Right hindlimb (tissue), 1 donor: Measurements from ENCODE around the gene MRPL58.

Experiments used
- DNase-seq: peaks from one replicate; pipeline ENCODE4 v3.0.0-alpha.2; 2018

The MRPL58 gene

GRCh38 chr17:75048249-75048878 is 35.9 kb downstream of the MRPL58 start:
- peak; percentile 70 for DNase-seq

DNA sequence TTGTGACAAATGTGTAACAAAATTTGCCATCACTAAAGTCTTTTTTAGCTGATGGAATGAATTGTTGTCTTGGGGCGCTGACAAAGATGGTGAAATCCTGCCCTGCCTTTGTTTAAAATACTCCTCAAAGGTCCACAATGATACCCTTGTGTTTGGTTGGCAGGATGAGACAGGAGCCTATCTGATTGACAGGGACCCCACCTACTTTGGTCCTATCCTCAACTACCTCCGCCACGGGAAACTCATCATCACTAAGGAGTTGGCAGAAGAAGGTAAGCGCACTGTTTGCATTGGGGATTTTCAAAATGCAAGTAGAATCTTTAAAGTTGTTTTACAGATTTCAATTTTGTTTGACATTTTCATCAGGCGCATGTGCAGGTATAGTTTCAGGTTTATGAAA is 36.6 kb downstream of the MRPL58 start:
- DNase-seq = no peak

GRCh38 chr17:75049706-75050105 is 37.2 kb downstream of the MRPL58 start:
- DNase-seq = no peak

DNA sequence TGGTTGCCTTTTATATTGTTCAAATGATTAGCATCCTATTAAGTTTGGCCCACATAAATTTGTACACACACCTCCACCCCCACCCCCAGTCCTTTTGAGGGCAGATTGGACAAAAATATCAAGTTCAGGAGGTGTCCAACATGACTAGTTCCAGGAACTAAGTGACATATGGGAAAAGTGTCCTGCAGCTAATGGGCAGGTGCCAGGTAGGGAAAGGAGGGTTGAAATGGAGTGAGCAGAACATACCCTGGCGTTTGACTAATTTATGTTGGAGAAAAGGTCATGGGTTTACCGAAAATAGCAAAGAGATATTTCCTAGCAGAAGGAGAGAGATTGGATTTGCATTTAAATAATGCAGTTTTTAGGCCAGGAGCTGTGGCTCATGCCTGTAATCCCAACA is 39.5 kb downstream of the MRPL58 start:
- DNase-seq = no peak

- peak; percentile 51 for DNase-seq
Observed at GRCh38 chr17:75059369-75060345, 47.2 kb downstream of the MRPL58 start.

DNA sequence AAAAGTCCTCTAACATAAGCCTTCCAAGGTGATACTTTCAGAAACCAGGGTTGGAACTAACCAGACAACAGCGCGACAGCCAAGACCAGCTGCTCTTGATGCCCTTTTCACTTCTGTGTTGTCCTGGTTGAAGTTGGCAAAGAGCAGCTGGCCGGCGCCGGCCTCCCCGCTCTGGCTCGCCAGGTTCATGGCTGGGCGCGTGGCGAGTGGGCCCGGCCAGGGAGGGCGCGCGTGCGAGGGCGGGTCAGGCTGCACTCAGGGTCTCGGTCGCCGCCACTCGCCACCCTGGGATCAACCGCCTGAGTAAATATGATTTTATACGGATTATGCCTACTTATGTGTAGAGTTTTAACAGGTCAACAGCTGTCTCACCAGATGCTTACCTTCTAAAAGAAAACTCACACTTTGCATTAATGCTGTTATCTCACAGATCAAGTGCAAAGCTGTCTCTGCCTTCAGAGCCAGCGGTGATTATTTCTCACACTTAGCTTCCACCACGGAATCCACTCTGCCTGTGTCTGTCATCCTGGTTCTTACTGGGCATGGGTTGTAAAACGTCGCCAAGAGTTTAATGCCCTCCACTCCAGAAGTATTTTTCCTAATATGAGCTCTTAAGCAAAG is 48.1 kb downstream of the MRPL58 start:
- DNase-seq = no peak

- no peak for DNase-seq
Observed at GRCh38 chr17:75061055-75061438, 48.6 kb downstream of the MRPL58 start.

DNA sequence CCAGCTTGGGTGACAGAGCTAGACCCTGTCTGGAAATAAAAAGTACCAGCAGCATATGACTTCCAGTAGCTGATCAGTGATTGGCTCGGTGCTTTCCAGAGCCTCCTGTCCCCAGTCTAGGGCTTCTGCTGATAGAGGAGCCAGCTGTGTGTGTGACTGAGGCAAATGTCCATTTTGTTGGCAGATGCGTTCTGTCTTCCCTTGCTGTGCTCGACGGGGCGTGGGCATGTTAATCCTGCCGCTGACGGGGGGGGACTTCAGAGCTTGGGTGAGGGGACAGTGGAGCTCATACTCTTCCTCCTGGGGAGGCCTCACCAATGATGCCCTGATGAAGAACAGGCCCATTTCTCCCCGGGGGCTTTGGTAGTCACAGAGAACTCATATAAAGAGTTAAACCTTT is 49.1 kb downstream of the MRPL58 start:
- DNase-seq = no peak

GRCh38 chr17:75063201-75063600 is 50.7 kb downstream of the MRPL58 start:
- no peak for DNase-seq

- no peak for DNase-seq
Observed at GRCh38 chr17:75063626-75064025, 51.2 kb downstream of the MRPL58 start.

DNA sequence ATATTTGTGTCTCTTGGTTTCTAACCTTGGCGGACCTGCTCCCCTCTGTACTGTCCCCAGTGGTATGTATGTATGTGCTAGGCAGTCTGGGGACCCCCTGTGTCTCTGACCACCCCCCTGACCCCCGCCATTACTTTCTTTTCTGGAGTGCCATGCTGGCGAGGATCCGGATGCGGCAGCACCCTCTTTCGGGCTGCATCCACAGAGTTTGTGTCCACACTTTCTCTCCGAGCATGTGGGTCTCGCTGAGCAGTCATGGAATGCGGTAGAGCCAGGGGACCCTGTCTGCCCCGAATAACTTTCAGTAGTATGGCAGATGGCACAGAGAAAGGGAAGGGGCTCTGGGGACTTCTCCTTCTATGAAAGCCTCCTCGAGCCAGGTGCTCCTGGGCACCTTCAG is 51.6 kb downstream of the MRPL58 start:
- no peak for DNase-seq

- DNase-seq = no peak
Observed at GRCh38 chr17:75064460-75064859, 52.0 kb downstream of the MRPL58 start.

- no peak for DNase-seq
Observed at GRCh38 chr17:75064867-75065561, 52.5 kb downstream of the MRPL58 start.

DNA sequence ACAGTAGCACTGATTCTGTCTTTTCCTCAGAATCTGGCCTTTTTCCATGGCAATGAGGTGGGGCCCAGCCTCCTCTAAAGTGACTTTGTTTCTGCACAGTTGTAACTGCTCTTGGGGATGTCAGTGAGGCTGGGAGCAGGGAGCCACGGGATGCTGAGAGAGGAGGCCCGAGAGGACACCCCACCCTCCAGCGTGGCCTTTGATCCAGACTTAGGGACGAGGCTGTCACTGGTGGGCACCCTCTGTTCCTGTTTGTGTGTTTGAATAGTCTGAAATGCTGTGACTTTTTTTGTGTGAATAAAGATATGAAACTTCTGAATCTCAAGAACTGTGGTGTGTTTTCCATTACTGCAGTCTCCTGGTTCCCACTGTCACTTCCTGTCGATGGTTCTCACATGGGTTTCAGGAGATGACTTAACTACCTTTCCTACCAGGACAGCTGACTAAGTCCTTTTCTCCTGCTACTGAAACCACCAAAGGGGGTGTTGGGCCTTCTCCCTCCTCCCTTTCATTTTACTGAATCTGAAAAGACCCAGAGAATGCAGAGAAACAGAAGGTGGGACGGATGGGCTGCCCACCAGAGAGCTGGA is 53.2 kb downstream of the MRPL58 start:
- DNase-seq = no peak

DNA sequence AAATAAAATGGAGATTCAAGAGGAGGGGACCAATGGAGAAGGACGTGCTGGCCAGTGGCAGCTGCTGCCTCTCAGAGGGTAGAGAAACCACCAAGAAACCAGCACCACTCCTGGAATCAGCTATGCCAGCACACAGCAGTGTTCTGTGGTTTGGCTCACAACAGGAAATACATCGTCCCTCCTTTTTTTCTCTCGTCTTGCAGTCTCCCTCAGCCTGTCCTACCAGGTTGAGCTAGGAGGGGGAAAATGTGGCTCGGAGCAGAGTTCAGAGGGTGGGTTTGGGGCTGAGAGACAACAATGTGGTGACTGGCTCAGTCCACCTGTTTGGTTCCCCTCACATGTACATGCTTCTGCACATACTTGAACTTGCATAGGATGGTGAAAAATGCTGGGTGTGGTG is 55.4 kb downstream of the MRPL58 start:
- DNase-seq = no peak

- DNase-seq = no peak
Observed at GRCh38 chr17:75068750-75069149, 56.3 kb downstream of the MRPL58 start.

- DNase-seq = no peak
Observed at GRCh38 chr17:75069783-75070182, 57.3 kb downstream of the MRPL58 start.
